ENCODE results near the gene MYO7A.

DNA sequence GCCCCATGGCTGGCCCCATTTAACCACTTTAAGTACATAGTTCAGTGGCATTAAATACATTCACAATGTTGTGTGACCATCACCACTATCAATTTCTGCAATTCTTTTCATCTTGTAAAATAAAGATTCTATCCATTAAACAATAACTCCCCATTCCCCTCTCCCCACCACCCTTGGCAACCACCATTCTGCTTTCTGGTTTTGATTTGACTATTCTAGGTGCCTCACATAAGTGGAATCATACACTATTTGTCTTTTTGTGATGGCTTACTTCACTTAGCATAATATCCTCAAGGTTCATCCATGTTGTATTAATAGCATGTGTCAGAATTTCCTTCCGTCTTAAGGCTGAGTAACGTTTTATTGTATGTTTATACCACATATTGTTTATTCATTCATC is 7.0 kb downstream of the MYO7A start:
- TF ChIP-seq, protein P1, sequence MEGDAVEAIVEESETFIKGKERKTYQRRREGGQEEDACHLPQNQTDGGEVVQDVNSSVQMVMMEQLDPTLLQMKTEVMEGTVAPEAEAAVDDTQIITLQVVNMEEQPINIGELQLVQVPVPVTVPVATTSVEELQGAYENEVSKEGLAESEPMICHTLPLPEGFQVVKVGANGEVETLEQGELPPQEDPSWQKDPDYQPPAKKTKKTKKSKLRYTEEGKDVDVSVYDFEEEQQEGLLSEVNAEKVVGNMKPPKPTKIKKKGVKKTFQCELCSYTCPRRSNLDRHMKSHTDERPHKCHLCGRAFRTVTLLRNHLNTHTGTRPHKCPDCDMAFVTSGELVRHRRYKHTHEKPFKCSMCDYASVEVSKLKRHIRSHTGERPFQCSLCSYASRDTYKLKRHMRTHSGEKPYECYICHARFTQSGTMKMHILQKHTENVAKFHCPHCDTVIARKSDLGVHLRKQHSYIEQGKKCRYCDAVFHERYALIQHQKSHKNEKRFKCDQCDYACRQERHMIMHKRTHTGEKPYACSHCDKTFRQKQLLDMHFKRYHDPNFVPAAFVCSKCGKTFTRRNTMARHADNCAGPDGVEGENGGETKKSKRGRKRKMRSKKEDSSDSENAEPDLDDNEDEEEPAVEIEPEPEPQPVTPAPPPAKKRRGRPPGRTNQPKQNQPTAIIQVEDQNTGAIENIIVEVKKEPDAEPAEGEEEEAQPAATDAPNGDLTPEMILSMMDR (IDR thresholded peaks at IDR 0.05): no peak
- TF ChIP-seq EZH2 (IDR thresholded peaks at IDR 0.05): no peak
